Measurements from ENCODE around the gene UGT1A9. TPM values are rescaled to one million over a fixed set of nuclear protein-coding genes. Genes with fewer than 3 reads are reported as not detected.

UGT1A9 gene
- total RNA-seq, 1 experiment from 2014 or later: not detected

- no peak overlapping the region for H3K4me3 ChIP-seq
- no peaks in the 10 kb centered on the region for H3K36me3 ChIP-seq
- H3K9me3 ChIP-seq (replicated peaks): no peaks in the 10 kb centered on the region
- no peak overlapping the region for H3K27ac ChIP-seq
- no peaks in the 10 kb centered on the region; the same call in 1 of the 2 replicates for H3K27me3 ChIP-seq
- no peak for DNase-seq
- no peaks in the 10 kb centered on the region for H3K4me1 ChIP-seq
These were observed 150.5 kb downstream of the UGT1A9 start for GRCh38 chr2:233822101-233822771.

Other genes starting within 250 kb of the UGT1A9 start
- gene USP40, start 105.1 kb upstream of the UGT1A9 start, total RNA-seq (2014; rRNA removed; shearing (Covaris generic)): 35.0 and 38.4 TPM in 2 replicates
- not detected in 2 replicates for gene UGT1A8, start 54.3 kb upstream of the UGT1A9 start, total RNA-seq (2014; rRNA removed; shearing (Covaris generic))
- gene UGT1A10, start 35.5 kb upstream of the UGT1A9 start, total RNA-seq (2014; rRNA removed; shearing (Covaris generic)): not detected in 2 replicates
- not detected in 2 replicates for gene UGT1A7, start 10.0 kb downstream of the UGT1A9 start, total RNA-seq (2014; rRNA removed; shearing (Covaris generic))
- not detected in 2 replicates for gene UGT1A6, start 21.0 kb downstream of the UGT1A9 start, total RNA-seq (2014; rRNA removed; shearing (Covaris generic))
- gene UGT1A5, start 41.0 kb downstream of the UGT1A9 start, total RNA-seq (2014; rRNA removed; shearing (Covaris generic)): not detected in 2 replicates
- not detected in 2 replicates for gene UGT1A4, start 46.8 kb downstream of the UGT1A9 start, total RNA-seq (2014; rRNA removed; shearing (Covaris generic))
- not detected in 2 replicates for gene UGT1A3, start 57.1 kb downstream of the UGT1A9 start, total RNA-seq (2014; rRNA removed; shearing (Covaris generic))
- gene UGT1A1, start 88.4 kb downstream of the UGT1A9 start, total RNA-seq (2014; rRNA removed; shearing (Covaris generic)): not detected in 2 replicates
- gene MROH2A, start 106.4 kb downstream of the UGT1A9 start, total RNA-seq (2014; rRNA removed; shearing (Covaris generic)): not detected in 2 replicates
- 86.1 and 90.8 TPM in 2 replicates for gene HJURP, start 182.6 kb downstream of the UGT1A9 start, total RNA-seq (2014; rRNA removed; shearing (Covaris generic))
- gene TRPM8, start 245.5 kb downstream of the UGT1A9 start, total RNA-seq (2014; rRNA removed; shearing (Covaris generic)): 0.10 and 0.18 TPM in 2 replicates